IPS-15b (cell line): ENCODE data around the gene FOXM1.
A peak's percentile ranks its signal among the peaks of the same experiment; 100 is the strongest.

Experiments
- H3K27me3 ChIP-seq: one replicate; pipeline ENCODE4 v1.6.1; 2013; ENCODE audit warnings: low read length; ENCODE audit not compliant: control insufficient read depth, insufficient read depth
- H3K36me3 ChIP-seq: one replicate; pipeline ENCODE4 v1.6.1; 2013; ENCODE audit warnings: low read length; ENCODE audit not compliant: control insufficient read depth, insufficient read depth
- H3K4me1 ChIP-seq: one replicate; pipeline ENCODE4 v1.6.1; 2013; ENCODE audit warnings: mild to moderate bottlenecking, low read length; ENCODE audit not compliant: control insufficient read depth, insufficient read depth
- H3K4me3 ChIP-seq: one replicate; pipeline ENCODE4 v1.5.1; 2013; ENCODE audit warnings: low read depth, low read length
- H3K9ac ChIP-seq: one replicate; pipeline ENCODE4 v1.6.1; 2013; ENCODE audit warnings: low read depth, mild to moderate bottlenecking, low read length
- H3K9me3 ChIP-seq: one replicate; pipeline ENCODE4 v1.6.1; 2013; ENCODE audit warnings: mild to moderate bottlenecking, low read length; ENCODE audit not compliant: control insufficient read depth, insufficient read depth

Gene FOXM1, protein sequence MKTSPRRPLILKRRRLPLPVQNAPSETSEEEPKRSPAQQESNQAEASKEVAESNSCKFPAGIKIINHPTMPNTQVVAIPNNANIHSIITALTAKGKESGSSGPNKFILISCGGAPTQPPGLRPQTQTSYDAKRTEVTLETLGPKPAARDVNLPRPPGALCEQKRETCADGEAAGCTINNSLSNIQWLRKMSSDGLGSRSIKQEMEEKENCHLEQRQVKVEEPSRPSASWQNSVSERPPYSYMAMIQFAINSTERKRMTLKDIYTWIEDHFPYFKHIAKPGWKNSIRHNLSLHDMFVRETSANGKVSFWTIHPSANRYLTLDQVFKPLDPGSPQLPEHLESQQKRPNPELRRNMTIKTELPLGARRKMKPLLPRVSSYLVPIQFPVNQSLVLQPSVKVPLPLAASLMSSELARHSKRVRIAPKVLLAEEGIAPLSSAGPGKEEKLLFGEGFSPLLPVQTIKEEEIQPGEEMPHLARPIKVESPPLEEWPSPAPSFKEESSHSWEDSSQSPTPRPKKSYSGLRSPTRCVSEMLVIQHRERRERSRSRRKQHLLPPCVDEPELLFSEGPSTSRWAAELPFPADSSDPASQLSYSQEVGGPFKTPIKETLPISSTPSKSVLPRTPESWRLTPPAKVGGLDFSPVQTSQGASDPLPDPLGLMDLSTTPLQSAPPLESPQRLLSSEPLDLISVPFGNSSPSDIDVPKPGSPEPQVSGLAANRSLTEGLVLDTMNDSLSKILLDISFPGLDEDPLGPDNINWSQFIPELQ

DNA sequence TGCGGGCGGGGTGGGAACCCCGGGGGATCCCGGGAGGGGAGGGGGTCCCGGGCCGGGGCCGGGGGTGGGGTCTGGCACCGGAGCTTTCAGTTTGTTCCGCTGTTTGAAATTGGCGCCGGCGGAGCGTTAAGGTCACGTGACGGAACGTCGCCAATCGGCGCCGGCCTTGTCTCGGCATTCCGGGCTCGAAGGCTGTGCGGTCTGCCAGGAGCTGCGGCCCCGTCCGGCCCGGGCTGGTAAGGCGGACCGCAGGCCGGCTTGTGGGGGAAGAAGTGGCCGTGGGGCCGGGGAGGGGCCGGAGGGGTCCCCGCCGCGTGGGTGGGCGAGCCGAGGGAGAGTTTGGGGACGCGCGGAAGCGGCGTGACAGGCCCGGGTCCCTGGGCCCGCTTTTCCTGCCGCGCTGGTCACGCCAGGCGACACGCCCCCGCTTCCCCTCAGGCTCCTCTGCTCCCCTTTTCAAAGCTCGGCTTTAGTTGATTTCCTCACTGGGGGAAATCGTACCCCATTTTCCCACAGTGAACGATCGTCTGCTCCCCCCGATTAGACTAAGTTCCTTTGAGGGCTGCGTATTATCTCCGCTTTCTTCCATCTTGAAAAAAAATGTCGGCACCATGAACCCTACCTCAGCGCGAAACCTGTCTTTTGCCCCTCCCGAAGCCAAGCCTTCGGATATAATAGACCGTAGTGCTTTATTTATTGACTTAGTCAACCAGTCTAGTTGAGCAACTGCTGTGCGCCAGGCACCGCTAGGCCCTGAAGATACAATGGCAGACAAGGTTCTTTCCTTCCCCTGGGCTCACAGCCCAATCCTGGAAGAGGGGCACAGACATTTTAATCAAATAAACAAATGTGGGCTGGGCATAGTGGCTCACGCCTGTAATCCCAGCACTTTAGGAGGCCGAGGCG is at the start of gene FOXM1, which contains the start of gene RHNO1:
TSS of gene FOXM1 (minus strand) at position 128 of the 906 bp plus-strand sequence. CDS start 2,696 bp downstream, outside the sequence.
TSS of gene RHNO1 (plus strand) at position 177 of the 906 bp plus-strand sequence. CDS start 8,144 bp downstream, outside the sequence.
- no peaks in the 10 kb centered on the region for H3K9me3 ChIP-seq
- peaks cover 11% of the 10 kb centered on the region for H3K36me3 ChIP-seq
- H3K4me1 ChIP-seq, result peaks cover 8% of the 10 kb centered on the region
- no peaks in the 10 kb centered on the region for H3K27me3 ChIP-seq
- H3K4me3 ChIP-seq, result peak within 1 kb of the TSS; percentile 93
- H3K9ac ChIP-seq, result peak within 1 kb of the TSS; percentile 91

DNA sequence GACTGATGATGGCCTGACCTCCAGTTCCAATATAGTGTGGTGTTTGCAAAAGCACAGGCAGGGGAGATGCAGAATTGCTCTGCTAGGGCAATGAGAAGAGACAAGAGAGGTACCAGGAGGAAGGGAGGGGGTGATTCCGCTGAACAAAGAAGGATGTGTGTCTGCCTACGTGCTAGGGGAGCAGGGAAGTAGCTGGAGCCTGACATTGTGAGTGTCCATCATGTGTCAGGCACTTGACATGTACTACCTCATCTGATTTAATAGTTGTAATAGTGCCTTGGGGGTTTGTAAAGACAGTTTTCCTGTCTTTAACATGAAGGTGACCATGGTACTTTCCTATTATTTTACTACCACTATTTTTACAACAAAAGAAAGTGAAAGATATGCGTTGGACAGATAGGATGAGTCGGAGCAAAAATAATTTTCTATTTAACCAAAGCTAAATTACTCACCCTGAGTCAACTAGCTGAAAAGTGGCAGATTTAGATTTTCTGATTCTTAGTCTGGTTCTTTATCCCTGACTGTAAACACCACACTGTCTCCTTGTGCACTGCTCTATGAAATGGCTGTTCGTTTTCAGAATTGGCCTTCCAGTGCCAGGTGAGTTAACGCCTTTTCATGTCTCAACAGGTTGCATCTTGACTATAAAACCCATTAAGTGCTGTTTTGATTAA is 48.5 kb upstream of the FOXM1 start:
- H3K36me3 ChIP-seq, result peaks cover 4% of the 10 kb centered on the region
- H3K9me3 ChIP-seq, result no peaks in the 10 kb centered on the region
- H3K9ac ChIP-seq, result no peak overlapping the region
- H3K4me1 ChIP-seq, result peaks cover 6% of the 10 kb centered on the region
- no peaks in the 10 kb centered on the region for H3K27me3 ChIP-seq
- H3K4me3 ChIP-seq, result no peak overlapping the region

DNA sequence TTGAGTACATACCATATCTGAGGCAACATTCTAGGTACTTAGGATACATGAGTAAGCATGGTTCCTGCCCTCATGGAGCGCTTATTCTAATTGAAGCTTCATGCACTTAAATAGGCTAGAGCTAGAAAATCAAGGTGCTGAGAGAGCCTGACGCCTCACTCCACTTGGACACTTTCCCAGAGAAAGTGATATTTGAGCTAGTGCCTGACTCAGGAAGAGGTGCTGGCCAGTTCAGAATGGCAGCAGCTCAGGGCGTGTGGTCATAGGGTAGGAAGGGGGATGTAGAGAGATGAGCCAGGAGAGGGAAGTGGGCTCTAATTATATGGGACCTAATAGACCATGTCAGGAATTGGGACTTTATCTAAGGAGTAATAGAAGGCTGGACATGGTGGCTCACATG is 47.0 kb upstream of the FOXM1 start:
- Histone ChIP-seq H3K36me3 (peaks cover 4% of the 10 kb centered on the region), H3K4me3 (no peak overlapping the region), H3K4me1 (peaks cover 6% of the 10 kb centered on the region), H3K9ac (no peak overlapping the region), H3K9me3 (no peaks in the 10 kb centered on the region), H3K27me3 (no peaks in the 10 kb centered on the region)

DNA sequence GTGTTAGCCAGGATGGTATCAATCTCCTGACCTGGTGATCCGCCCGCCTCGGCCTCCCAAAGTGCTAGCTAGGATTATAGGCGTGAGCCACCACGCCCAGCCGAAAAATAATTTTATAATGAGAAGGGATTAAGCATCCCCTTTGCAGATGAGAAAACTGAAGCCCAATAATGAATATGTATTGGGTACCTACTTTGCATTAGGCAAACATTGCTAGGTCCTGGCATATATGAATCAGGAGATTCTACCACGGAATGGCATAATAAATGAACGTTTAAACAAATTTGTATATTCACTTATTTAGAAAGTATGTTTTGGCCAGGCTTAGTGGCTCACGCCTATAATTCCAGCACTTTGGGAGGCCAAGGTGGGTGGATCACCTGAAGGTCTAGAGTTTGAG is 46.1 kb upstream of the FOXM1 start:
- Histone ChIP-seq H3K9me3 (no peaks in the 10 kb centered on the region), H3K4me3 (no peak overlapping the region), H3K9ac (no peak overlapping the region), H3K27me3 (no peaks in the 10 kb centered on the region), H3K36me3 (peaks cover 4% of the 10 kb centered on the region), H3K4me1 (peaks cover 6% of the 10 kb centered on the region)

DNA sequence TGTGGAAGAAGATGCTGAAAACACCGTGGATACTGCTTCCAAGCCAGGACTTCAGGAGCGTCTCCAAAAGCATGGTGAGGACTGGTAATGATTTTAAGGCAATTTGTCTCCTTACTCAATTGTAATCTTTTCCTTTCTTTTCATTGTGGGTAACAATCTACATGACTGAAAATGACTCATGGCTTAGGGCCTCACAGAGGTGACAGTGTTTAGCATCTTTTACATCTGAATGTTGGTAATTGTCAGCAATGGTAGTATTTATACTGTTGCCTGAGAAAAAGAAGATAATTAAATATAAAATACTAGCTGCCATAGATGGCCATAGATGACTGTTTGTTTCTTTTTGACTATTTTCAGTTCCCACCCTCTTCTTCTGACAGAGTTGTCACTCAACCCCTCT is 45.4 kb upstream of the FOXM1 start:
- Histone ChIP-seq H3K36me3 (peaks cover 4% of the 10 kb centered on the region), H3K4me1 (peaks cover 6% of the 10 kb centered on the region), H3K9ac (no peak overlapping the region), H3K4me3 (no peak overlapping the region), H3K9me3 (no peaks in the 10 kb centered on the region), H3K27me3 (no peaks in the 10 kb centered on the region)

DNA sequence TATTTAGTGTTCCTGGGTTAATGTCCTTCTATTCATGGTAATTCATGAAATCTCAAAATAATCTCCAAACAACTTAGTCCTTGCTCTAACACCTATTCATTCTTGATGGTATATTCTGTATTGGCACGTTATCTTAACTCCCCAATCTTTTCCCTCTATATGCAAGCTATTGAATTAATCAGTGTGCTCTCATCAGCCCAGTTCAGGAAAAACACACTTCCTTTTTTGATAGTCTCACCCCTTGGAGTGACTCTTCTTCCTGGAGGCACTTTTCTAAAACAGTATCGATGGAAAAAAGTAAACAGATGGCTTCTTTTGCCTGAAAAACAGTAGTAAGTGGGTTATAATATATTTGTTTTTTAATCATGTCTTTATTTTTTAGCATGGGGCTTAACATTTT is 42.3 kb upstream of the FOXM1 start:
- peaks cover 6% of the 10 kb centered on the region for H3K4me1 ChIP-seq
- H3K27me3 ChIP-seq, result no peaks in the 10 kb centered on the region
- no peaks in the 10 kb centered on the region for H3K36me3 ChIP-seq
- no peaks in the 10 kb centered on the region for H3K9me3 ChIP-seq
- no peak overlapping the region for H3K4me3 ChIP-seq
- no peak overlapping the region for H3K9ac ChIP-seq

DNA sequence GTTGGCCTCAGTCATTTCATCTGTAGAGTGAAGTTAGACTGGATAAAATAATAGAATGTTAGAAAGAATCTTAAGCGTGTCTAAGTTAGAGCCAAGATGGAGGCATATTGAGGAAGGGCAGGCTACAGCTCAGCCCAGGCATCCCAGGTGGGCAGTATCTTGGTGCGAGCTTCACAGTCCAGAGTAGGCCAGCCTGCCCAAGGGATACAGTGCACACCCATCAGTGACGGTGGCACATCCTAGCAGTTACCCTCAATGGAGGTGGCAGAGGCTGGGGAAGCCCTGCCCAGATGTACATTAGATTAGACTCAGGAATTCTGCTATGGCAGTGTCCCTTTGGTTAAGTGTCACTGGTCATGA is 35.2 kb upstream of the FOXM1 start:
- H3K4me3 ChIP-seq, result no peak overlapping the region
- no peaks in the 10 kb centered on the region for H3K27me3 ChIP-seq
- no peak overlapping the region for H3K9ac ChIP-seq

DNA sequence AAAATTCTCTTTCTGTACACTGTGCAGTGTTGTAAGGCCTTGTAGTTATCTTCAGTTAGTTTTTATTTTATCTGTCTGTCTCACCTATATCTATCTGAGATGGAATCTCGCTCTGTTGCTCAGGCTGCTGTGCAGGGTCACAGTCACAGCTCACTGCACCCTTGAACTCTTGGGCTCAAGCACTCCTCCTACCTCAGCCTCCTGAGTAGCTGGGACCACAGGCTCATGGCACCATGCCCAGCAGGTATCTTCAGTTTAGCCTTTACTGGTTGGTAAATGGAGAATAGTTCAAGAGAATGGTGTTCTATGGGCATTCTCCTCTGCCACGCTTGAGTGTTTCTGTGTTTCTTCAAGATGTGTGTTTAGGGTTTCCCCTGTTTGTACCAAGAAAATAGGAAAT is 27.3 kb upstream of the FOXM1 start:
- Histone ChIP-seq H3K9me3 (no peaks in the 10 kb centered on the region), H3K27me3 (no peaks in the 10 kb centered on the region)

More for the DNA sequence above, 35.2 kb upstream of the FOXM1 start:
- peaks cover 12% of the 10 kb centered on the region for H3K4me1 ChIP-seq
- H3K9me3 ChIP-seq, result no peaks in the 10 kb centered on the region
- no peaks in the 10 kb centered on the region for H3K36me3 ChIP-seq

DNA sequence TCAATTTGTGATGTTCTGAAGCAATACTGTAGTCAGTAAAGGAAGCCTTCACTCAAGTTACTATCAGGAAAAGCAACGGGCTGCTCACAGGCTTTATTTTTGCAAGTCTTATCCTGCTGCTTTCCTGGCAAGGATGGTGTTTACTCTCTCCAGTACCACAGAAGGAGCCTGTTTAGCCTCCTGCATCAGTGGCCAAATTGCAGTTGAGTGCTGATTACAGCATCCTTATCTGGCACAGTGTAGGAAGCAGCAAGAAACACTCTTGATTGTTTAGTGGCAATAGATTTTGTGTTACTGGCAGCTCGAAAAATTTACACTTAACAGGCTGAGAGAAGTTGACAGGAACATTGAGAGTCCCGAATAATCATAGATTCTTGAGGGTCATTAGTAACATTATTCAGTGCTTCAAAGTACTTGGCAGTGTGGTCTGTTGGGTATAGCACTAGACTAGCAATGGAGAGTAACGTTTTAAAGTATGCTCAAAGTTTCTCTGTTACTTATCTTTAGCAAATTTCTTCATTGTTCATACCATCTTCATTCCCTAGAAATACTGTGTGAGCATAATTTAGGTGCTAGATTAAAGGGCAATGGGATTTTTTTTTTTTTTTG is 25.4 kb upstream of the FOXM1 start:
- H3K4me1 ChIP-seq, result peaks cover 2% of the 10 kb centered on the region
- no peaks in the 10 kb centered on the region for H3K9me3 ChIP-seq
- no peaks in the 10 kb centered on the region for H3K36me3 ChIP-seq
- no peak overlapping the region for H3K9ac ChIP-seq
- no peak overlapping the region for H3K4me3 ChIP-seq
- no peaks in the 10 kb centered on the region for H3K27me3 ChIP-seq

More for the DNA sequence above, 27.3 kb upstream of the FOXM1 start:
- Histone ChIP-seq H3K4me1 (peaks cover 2% of the 10 kb centered on the region), H3K9ac (no peak overlapping the region), H3K4me3 (no peak overlapping the region), H3K36me3 (no peaks in the 10 kb centered on the region)

DNA sequence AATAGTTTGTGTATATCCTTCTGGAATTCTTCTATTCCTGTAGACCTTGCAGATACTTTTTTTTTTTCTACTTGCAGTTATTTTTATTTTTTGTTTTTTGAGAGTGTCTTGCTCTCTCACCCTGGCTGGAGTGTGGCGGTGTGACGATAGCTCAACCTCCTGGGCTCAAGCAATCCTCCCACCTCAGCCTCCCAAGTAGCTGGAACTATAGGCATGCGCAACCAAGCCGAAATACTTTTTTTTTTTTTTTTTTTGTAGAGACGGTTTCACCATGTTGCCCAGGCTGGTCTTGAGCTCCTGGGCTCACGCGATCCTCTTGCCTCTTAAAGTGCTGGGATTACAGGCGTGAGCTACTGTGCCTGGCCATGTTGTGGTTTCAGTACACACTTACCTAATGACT is 23.7 kb upstream of the FOXM1 start:
- Histone ChIP-seq H3K9ac (no peak overlapping the region), H3K36me3 (no peaks in the 10 kb centered on the region), H3K9me3 (no peaks in the 10 kb centered on the region), H3K4me3 (no peak overlapping the region), H3K4me1 (peaks cover 2% of the 10 kb centered on the region), H3K27me3 (no peaks in the 10 kb centered on the region)
